Fibroblast of skin of left quadriceps (primary cell): ENCODE data around the gene VPS18.

Source experiments
- DNase-seq, 2 experiments: peaks; one replicate each; pipeline ENCODE4 v3.0.0-alpha.2; 2013; ENCODE audit warnings: low read depth in 2 of 2

The VPS18 gene

GRCh38 chr15:40936709-40937666, 42.7 kb downstream of the VPS18 start:
- peak in 1 of 2 experiments; percentile 23 for DNase-seq

- no peak for DNase-seq
These were observed 43.7 kb downstream of the VPS18 start for GRCh38 chr15:40937762-40938535.

GRCh38 chr15:40938536-40938870, 44.3 kb downstream of the VPS18 start:
- DNase-seq, result no peak

GRCh38 chr15:40940296-40940801, 46.1 kb downstream of the VPS18 start:
- DNase-seq, result no peak

- no peak for DNase-seq
These were observed 46.8 kb downstream of the VPS18 start for GRCh38 chr15:40941068-40941527.

- DNase-seq, result peak; percentile 50 to 52
These were observed 47.5 kb downstream of the VPS18 start for GRCh38 chr15:40941528-40942336.

- DNase-seq, result no peak
These were observed 48.1 kb downstream of the VPS18 start for GRCh38 chr15:40942337-40942854.

- no peak for DNase-seq
These were observed 48.6 kb downstream of the VPS18 start for GRCh38 chr15:40942878-40943277.

- DNase-seq, result no peak
These were observed 49.6 kb downstream of the VPS18 start for GRCh38 chr15:40943764-40944365.

GRCh38 chr15:40944510-40945296, 50.5 kb downstream of the VPS18 start:
- no peak for DNase-seq

GRCh38 chr15:40948706-40949473, 54.6 kb downstream of the VPS18 start:
- no peak for DNase-seq

GRCh38 chr15:40949756-40950207, 55.5 kb downstream of the VPS18 start:
- no peak for DNase-seq

GRCh38 chr15:40951764-40952163, 57.5 kb downstream of the VPS18 start:
- no peak for DNase-seq

GRCh38 chr15:40952301-40952900, 58.2 kb downstream of the VPS18 start:
- no peak for DNase-seq

GRCh38 chr15:40952901-40953712, 58.9 kb downstream of the VPS18 start, which contains the start of gene CHAC1:
Gene CHAC1, plus strand, starts transcription at chr15:40953471. Its CDS starts 113 bp downstream, at chr15:40953584.
- peak; percentile 96 for DNase-seq
